Measurements from ENCODE around the gene NDUFV1. TPM values are rescaled to one million over a fixed set of nuclear protein-coding genes. Genes with fewer than 3 reads are reported as not detected.
A peak's percentile ranks its signal among the peaks of the same experiment; 100 is the strongest.

Gene NDUFV1
- polyA plus RNA-seq, 2 of the 4 experiments (the other 2 are of a cell fraction) = 95.1 to 163 TPM

DNA sequence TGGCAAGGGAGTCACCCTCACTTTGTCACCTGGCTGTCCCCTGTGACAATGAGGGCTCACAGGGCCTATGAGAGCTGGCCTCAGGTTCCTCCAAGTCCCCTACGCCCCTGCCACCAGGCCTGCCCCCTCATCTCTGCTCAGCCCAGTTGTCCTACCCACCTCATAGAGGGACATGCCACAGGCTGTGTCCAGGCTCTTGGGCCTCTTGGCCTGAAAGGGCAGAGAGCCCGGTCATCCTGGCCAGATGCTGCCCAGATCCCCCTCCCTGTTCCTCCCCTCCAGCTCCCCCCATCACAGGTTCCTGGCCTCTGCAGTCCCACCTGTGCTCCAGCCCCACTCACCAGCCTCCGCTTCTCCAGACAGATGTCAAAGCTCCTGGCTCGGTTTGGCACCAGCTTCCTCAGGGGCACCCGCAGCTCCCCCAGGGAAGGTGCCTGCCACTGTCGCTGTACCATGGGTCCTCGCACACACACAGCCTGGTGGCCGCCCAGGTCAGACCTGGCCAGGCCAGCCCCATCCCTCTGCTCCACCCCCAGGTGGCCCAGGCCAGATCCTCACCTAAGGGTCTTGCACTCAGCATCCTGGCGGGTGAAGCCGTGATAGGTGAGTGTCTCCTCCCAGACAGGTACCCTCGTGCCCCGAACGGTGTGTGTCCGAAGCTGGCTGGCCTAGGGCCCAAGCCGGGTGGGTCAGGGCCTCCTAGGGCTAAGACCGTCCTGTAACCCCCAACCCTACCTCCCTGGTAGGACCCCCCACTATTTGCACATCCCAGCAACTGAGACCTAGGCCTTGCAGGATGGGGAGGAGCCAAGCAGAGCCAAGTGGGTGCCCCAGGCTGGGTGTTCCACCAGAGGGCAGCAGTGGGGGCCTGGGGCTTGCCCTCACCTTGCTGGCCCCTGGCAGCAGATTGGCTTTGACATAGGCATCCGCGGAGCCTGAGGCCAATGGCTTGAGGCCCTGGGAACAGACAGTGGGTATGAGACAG, 8.3 kb downstream of the NDUFV1 start:
- Histone ChIP-seq H3K9me3 (no peaks in the 10 kb centered on the region), H3K27ac (no peak overlapping the region), H3K4me2 (no peak overlapping the region), H3K4me1 (no peaks in the 10 kb centered on the region), H3K4me3 (no peak overlapping the region)
- 73% methylated on average over 13 of the region's 18 CpGs for WGBS (ENCODE audit: missing lambda C conversion rate)
- CTCF ChIA-PET = interaction anchor here (0.8 to 10.2 kb wide), 28 partner anchors 9 to 213 kb away, joined by 3 to 181 read pairs (median 4); partner anchors contain the start of genes GSTP1, NUDT8 and PPP1CA
- POLR2A ChIA-PET = interaction anchor here (1.7 kb wide), 1 partner anchor 15 kb away, joined by 9 read pairs; the partner anchor contains the start of gene NUDT8
- DNase-seq (ENCODE audit: low read depth in 1 of 2, low spot score in 1 of 2) = peak; percentile 55 to 71
- no peak for FAIRE-seq
- peak; percentile 72 to 90 for ATAC-seq
- TF ChIP-seq, protein P1, sequence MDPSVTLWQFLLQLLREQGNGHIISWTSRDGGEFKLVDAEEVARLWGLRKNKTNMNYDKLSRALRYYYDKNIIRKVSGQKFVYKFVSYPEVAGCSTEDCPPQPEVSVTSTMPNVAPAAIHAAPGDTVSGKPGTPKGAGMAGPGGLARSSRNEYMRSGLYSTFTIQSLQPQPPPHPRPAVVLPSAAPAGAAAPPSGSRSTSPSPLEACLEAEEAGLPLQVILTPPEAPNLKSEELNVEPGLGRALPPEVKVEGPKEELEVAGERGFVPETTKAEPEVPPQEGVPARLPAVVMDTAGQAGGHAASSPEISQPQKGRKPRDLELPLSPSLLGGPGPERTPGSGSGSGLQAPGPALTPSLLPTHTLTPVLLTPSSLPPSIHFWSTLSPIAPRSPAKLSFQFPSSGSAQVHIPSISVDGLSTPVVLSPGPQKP (IDR thresholded peaks at IDR 0.05; ENCODE audit: low read depth, low read length) = no peak
- TF ChIP-seq FOSL2 (IDR thresholded peaks at IDR 0.05) (no peak), FOSL2 (CRISPR knock-in tag; IDR thresholded peaks at IDR 0.05) (no peak), RFX5 (IDR thresholded peaks at IDR 0.05) (no peak), CEBPB (IDR thresholded peaks at IDR 0.05) (no peak), NPAS2 (CRISPR knock-in tag; IDR thresholded peaks at IDR 0.05; ENCODE audit: borderline replicate concordance) (no peak), RAD21 (conservative IDR thresholded peaks at IDR 0.05 in 1 of 2, IDR thresholded peaks at IDR 0.05 in 1 of 2) (peak in 1 of 2 experiments; percentile 30; a peak in 3 of 5 replicates), TP53 (CRISPR knock-in tag; IDR thresholded peaks at IDR 0.05) (no peak), SREBF2 (IDR thresholded peaks at IDR 0.05) (no peak), MAZ (IDR thresholded peaks at IDR 0.05; ENCODE audit: borderline replicate concordance, low read depth, low read length) (no peak), NFE2L2 (conservative IDR thresholded peaks at IDR 0.05; ENCODE audit: low read length) (no peak), SMC3 (IDR thresholded peaks at IDR 0.05) (peak; percentile 49; the same call in 2 of the 3 replicates), MYC (IDR thresholded peaks at IDR 0.05; ENCODE audit: borderline replicate concordance, low read length) (no peak), RNF2 (IDR thresholded peaks at IDR 0.05; ENCODE audit: borderline replicate concordance, low read depth) (no peak), CBX2 (IDR thresholded peaks at IDR 0.05; ENCODE audit: borderline replicate concordance, low read depth) (no peak), RCOR1 (IDR thresholded peaks at IDR 0.05; ENCODE audit: low read depth, low read length) (no peak), EHF (CRISPR knock-in tag; IDR thresholded peaks at IDR 0.05) (no peak), POLR2A (IDR thresholded peaks at IDR 0.05; ENCODE audit: low read length) (no peak), EHMT2 (IDR thresholded peaks at IDR 0.05; ENCODE audit: low read depth) (no peak), KDM1A (IDR thresholded peaks at IDR 0.05; ENCODE audit: low read depth) (no peak)
- TF ChIP-seq, protein P2, sequence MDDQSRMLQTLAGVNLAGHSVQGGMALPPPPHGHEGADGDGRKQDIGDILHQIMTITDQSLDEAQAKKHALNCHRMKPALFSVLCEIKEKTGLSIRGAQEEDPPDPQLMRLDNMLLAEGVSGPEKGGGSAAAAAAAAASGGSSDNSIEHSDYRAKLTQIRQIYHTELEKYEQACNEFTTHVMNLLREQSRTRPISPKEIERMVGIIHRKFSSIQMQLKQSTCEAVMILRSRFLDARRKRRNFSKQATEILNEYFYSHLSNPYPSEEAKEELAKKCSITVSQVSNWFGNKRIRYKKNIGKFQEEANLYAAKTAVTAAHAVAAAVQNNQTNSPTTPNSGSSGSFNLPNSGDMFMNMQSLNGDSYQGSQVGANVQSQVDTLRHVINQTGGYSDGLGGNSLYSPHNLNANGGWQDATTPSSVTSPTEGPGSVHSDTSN (IDR thresholded peaks at IDR 0.05) = no peak
- TF ChIP-seq, protein P3, sequence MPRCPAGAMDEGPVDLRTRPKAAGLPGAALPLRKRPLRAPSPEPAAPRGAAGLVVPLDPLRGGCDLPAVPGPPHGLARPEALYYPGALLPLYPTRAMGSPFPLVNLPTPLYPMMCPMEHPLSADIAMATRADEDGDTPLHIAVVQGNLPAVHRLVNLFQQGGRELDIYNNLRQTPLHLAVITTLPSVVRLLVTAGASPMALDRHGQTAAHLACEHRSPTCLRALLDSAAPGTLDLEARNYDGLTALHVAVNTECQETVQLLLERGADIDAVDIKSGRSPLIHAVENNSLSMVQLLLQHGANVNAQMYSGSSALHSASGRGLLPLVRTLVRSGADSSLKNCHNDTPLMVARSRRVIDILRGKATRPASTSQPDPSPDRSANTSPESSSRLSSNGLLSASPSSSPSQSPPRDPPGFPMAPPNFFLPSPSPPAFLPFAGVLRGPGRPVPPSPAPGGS (IDR thresholded peaks at IDR 0.05) = no peak
- TF ChIP-seq, protein P4, sequence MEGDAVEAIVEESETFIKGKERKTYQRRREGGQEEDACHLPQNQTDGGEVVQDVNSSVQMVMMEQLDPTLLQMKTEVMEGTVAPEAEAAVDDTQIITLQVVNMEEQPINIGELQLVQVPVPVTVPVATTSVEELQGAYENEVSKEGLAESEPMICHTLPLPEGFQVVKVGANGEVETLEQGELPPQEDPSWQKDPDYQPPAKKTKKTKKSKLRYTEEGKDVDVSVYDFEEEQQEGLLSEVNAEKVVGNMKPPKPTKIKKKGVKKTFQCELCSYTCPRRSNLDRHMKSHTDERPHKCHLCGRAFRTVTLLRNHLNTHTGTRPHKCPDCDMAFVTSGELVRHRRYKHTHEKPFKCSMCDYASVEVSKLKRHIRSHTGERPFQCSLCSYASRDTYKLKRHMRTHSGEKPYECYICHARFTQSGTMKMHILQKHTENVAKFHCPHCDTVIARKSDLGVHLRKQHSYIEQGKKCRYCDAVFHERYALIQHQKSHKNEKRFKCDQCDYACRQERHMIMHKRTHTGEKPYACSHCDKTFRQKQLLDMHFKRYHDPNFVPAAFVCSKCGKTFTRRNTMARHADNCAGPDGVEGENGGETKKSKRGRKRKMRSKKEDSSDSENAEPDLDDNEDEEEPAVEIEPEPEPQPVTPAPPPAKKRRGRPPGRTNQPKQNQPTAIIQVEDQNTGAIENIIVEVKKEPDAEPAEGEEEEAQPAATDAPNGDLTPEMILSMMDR (IDR thresholded peaks at IDR 0.05) = peak; percentile 55
- TF ChIP-seq, protein P5, sequence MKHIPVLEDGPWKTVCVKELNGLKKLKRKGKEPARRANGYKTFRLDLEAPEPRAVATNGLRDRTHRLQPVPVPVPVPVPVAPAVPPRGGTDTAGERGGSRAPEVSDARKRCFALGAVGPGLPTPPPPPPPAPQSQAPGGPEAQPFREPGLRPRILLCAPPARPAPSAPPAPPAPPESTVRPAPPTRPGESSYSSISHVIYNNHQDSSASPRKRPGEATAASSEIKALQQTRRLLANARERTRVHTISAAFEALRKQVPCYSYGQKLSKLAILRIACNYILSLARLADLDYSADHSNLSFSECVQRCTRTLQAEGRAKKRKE (CRISPR knock-in tag; IDR thresholded peaks at IDR 0.05; ENCODE audit: low read depth) = no peak
- TF ChIP-seq, protein P6, sequence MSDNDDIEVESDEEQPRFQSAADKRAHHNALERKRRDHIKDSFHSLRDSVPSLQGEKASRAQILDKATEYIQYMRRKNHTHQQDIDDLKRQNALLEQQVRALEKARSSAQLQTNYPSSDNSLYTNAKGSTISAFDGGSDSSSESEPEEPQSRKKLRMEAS (IDR thresholded peaks at IDR 0.05) = no peak
- TF ChIP-seq, protein P7, sequence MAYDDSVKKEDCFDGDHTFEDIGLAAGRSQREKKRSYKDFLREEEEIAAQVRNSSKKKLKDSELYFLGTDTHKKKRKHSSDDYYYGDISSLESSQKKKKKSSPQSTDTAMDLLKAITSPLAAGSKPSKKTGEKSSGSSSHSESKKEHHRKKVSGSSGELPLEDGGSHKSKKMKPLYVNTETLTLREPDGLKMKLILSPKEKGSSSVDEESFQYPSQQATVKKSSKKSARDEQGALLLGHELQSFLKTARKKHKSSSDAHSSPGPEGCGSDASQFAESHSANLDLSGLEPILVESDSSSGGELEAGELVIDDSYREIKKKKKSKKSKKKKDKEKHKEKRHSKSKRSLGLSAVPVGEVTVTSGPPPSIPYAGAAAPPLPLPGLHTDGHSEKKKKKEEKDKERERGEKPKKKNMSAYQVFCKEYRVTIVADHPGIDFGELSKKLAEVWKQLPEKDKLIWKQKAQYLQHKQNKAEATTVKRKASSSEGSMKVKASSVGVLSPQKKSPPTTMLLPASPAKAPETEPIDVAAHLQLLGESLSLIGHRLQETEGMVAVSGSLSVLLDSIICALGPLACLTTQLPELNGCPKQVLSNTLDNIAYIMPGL (CRISPR knock-in tag; IDR thresholded peaks at IDR 0.05; ENCODE audit: borderline replicate concordance) = no peak
